ENCODE data around the gene CLDN22. TPM values are rescaled to one million over a fixed set of nuclear protein-coding genes. Genes with fewer than 3 reads are reported as not detected.

Gene CLDN22
- total and polyA plus RNA-seq, 3 donors from 2014 or later = not detected

DNA sequence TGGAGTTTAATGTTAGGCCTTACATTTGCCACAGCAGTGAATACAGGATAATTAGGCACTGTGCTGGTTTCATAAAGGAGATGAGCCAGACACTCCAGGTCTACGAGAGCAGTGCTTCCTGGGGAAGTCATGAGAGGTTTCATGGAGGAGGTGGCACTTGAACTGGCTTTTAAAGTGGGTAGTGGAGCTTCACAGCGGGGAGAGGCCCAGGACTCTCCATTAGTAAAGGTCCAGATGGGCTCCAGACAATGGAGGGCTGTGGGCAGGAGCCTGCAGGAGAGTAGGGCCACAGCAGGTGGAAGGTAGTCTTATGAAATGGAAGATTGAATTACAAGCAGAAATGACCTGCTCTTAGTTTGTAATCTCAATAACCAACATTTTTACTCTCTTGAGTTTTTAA lies 29.0 kb downstream of the CLDN22 start:
- TF ChIP-seq POLR2A (IDR thresholded peaks at IDR 0.05) (no peak), CTCF (IDR thresholded peaks at IDR 0.05) (no peak)
- H3K9me3 ChIP-seq = no peaks in the 10 kb centered on the region
- DNase-seq = no peak
- H3K4me3 ChIP-seq = no peak overlapping the region
- H3K27me3 ChIP-seq = no peaks in the 10 kb centered on the region
- no peaks in the 10 kb centered on the region for H3K4me1 ChIP-seq
- H3K27ac ChIP-seq = no peak overlapping the region
- 97% methylated on average over 2 of the region's 2 CpGs for WGBS, 2 donors
- H3K36me3 ChIP-seq (ENCODE audit: low read depth, missing control alignments) = no peaks in the 10 kb centered on the region
- intact Hi-C loops (cut with DNase I; ENCODE audit: low total_unique reads) = no loop called here

DNA sequence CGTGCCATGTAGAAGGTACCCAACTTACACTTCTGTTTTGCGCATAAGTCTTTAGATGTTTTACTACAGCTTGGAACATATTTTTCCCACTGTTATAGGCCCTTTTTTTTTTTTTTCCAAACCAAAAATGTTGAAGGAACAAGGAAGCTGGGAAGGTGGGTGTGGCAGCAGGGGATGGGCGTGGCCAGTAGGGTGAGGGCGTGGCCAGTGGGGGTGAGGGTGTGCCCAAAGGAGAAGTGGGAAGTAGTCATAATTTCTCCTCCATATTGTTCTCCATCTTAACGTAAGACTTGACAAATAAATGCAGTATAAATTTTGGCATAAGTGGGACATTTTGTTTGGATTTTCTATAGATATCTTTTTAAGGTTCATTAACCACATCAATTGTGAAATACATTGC lies 30.4 kb downstream of the CLDN22 start:
- Histone ChIP-seq H3K4me3 (no peak overlapping the region), H3K9me3 (no peaks in the 10 kb centered on the region), H3K27ac (no peak overlapping the region), H3K27me3 (no peaks in the 10 kb centered on the region), H3K4me1 (peaks cover 8% of the 10 kb centered on the region), H3K36me3 (ENCODE audit: low read depth, missing control alignments) (no peaks in the 10 kb centered on the region)
- TF ChIP-seq CTCF (IDR thresholded peaks at IDR 0.05) (no peak), POLR2A (IDR thresholded peaks at IDR 0.05) (no peak)
- WGBS, 2 donors = 87 to 96% methylated on average over 5 of the region's 5 CpGs
- intact Hi-C loops (cut with DNase I; ENCODE audit: low total_unique reads) = no loop called here
- no peak for DNase-seq

GRCh38 chr4:183288955-183289354 lies 31.1 kb downstream of the CLDN22 start:
- no peak for DNase-seq
- H3K4me3 ChIP-seq = no peak overlapping the region
- no peaks in the 10 kb centered on the region for H3K36me3 ChIP-seq (ENCODE audit: low read depth, missing control alignments)
- H3K27me3 ChIP-seq = no peaks in the 10 kb centered on the region
- peaks cover 9% of the 10 kb centered on the region for H3K4me1 ChIP-seq
- TF ChIP-seq CTCF (IDR thresholded peaks at IDR 0.05) = no peak
- TF ChIP-seq POLR2A (IDR thresholded peaks at IDR 0.05) = no peak
- WGBS, 2 donors = 79 to 83% methylated on average over 2 of the region's 2 CpGs
- no peaks in the 10 kb centered on the region for H3K9me3 ChIP-seq
- intact Hi-C loops (cut with DNase I; ENCODE audit: low total_unique reads) = no loop called here
- no peak overlapping the region for H3K27ac ChIP-seq

DNA sequence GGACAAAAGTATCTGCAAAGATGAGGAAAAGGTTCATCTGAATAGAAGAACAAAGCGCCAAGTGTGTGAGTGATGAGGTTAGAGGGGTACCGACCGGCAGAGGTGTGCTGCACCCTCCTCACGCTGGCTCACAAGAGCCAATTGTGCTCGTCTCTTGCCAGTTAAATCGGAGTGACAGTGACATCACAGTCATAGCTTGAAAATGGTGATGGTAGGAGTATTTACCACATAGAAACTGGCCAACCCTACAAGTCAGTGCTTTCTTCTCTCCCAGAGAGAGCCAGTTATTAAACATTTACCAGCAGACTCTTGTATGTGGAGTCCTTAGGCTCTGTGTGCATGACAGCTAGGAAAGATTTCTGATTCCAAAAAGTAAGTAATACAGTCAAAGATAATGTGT lies 32.4 kb downstream of the CLDN22 start:
- intact Hi-C loops (cut with DNase I; ENCODE audit: low total_unique reads) = no loop called here
- Histone ChIP-seq H3K27ac (no peak overlapping the region), H3K4me3 (no peak overlapping the region), H3K36me3 (ENCODE audit: low read depth, missing control alignments) (no peaks in the 10 kb centered on the region), H3K4me1 (peaks cover 9% of the 10 kb centered on the region), H3K9me3 (no peaks in the 10 kb centered on the region), H3K27me3 (no peaks in the 10 kb centered on the region)
- no peak for DNase-seq
- 91 to 97% methylated on average over 6 of the region's 6 CpGs for WGBS, 2 donors
- TF ChIP-seq POLR2A (IDR thresholded peaks at IDR 0.05) (no peak), CTCF (IDR thresholded peaks at IDR 0.05) (no peak)

- Histone ChIP-seq H3K36me3 (ENCODE audit: low read depth, missing control alignments) (no peaks in the 10 kb centered on the region), H3K4me1 (peaks cover 9% of the 10 kb centered on the region), H3K27ac (no peak overlapping the region), H3K27me3 (no peaks in the 10 kb centered on the region), H3K4me3 (no peak overlapping the region), H3K9me3 (no peaks in the 10 kb centered on the region)
- no peak for DNase-seq
- TF ChIP-seq CTCF (IDR thresholded peaks at IDR 0.05) = no peak
- TF ChIP-seq POLR2A (IDR thresholded peaks at IDR 0.05) = no peak
- intact Hi-C loops (cut with DNase I; ENCODE audit: low total_unique reads) = no loop called here
- 85 to 93% methylated on average over 2 of the region's 2 CpGs for WGBS, 2 donors
Measured at GRCh38 chr4:183287309-183287659, 32.8 kb downstream of the CLDN22 start.
